GM23338 (cell line): ENCODE data around the gene KDM1A.

ENCODE experiments used
- EZH2phosphoT487 ChIP-seq: fragments of 200-600 bp; sonication (generic); IDR thresholded peaks from one replicate; pipeline ENCODE4 v1.8.1; 2018; ENCODE audit warnings: antibody characterized with exemption; ENCODE audit not compliant: unreplicated experiment
- TF ChIP-seq, protein P1 (sequence below), 2 experiments: fragments of 200-600 bp in 1 of 2; sonication (generic) in 1 of 2; conservative IDR thresholded peaks; 2 replicates each; pipeline versions ENCODE4 v1.5.1 to v1.6.1; 2016 to 2017; ENCODE audit warnings: antibody characterized with exemption in 2 of 2, low read depth in 2 of 2, mild to moderate bottlenecking in 2 of 2, moderate library complexity in 1 of 2
- TF ChIP-seq, protein P2 (sequence below): IDR thresholded peaks from one replicate; pipeline ENCODE4 v1.6.1; 2018; ENCODE audit warnings: antibody characterized with exemption; ENCODE audit not compliant: unreplicated experiment

DNA sequence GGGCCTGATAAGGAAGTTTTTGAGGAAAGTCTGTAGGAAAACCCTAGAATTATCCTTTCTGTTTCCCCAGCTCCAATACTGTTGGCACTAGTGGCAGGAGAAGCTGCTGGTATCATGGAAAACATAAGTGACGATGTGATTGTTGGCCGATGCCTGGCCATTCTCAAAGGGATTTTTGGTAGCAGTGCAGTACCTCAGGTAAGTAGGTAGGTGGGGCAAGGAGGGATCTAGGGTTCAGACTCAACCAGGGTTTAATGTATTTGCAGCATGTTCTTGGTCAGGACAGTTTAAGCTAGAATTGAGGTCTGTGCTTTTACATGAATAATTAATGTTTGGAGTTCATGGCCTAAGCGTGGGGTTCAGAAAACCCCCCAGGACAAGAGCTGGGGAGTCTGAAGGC lies 62.1 kb downstream of the KDM1A start:
- TF ChIP-seq, protein P1, sequence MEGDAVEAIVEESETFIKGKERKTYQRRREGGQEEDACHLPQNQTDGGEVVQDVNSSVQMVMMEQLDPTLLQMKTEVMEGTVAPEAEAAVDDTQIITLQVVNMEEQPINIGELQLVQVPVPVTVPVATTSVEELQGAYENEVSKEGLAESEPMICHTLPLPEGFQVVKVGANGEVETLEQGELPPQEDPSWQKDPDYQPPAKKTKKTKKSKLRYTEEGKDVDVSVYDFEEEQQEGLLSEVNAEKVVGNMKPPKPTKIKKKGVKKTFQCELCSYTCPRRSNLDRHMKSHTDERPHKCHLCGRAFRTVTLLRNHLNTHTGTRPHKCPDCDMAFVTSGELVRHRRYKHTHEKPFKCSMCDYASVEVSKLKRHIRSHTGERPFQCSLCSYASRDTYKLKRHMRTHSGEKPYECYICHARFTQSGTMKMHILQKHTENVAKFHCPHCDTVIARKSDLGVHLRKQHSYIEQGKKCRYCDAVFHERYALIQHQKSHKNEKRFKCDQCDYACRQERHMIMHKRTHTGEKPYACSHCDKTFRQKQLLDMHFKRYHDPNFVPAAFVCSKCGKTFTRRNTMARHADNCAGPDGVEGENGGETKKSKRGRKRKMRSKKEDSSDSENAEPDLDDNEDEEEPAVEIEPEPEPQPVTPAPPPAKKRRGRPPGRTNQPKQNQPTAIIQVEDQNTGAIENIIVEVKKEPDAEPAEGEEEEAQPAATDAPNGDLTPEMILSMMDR (conservative IDR thresholded peaks at IDR 0.05; ENCODE audit: low read depth in 2 of 2): peak; percentile 53 to 56
- TF ChIP-seq, protein P2, sequence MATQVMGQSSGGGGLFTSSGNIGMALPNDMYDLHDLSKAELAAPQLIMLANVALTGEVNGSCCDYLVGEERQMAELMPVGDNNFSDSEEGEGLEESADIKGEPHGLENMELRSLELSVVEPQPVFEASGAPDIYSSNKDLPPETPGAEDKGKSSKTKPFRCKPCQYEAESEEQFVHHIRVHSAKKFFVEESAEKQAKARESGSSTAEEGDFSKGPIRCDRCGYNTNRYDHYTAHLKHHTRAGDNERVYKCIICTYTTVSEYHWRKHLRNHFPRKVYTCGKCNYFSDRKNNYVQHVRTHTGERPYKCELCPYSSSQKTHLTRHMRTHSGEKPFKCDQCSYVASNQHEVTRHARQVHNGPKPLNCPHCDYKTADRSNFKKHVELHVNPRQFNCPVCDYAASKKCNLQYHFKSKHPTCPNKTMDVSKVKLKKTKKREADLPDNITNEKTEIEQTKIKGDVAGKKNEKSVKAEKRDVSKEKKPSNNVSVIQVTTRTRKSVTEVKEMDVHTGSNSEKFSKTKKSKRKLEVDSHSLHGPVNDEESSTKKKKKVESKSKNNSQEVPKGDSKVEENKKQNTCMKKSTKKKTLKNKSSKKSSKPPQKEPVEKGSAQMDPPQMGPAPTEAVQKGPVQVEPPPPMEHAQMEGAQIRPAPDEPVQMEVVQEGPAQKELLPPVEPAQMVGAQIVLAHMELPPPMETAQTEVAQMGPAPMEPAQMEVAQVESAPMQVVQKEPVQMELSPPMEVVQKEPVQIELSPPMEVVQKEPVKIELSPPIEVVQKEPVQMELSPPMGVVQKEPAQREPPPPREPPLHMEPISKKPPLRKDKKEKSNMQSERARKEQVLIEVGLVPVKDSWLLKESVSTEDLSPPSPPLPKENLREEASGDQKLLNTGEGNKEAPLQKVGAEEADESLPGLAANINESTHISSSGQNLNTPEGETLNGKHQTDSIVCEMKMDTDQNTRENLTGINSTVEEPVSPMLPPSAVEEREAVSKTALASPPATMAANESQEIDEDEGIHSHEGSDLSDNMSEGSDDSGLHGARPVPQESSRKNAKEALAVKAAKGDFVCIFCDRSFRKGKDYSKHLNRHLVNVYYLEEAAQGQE: no peak
- no peak for TF ChIP-seq EZH2phosphoT487
